Activated CD4-positive, alpha-beta T cell treated with anti-CD3 and anti-CD28 coated beads, Interleukin-2, Interleukin-6, amounts not matched to agents 100 ng/mL and 50 ng/mL, durations not matched to agents 16 hours and 8 hours (primary cell): ENCODE results near the gene MCF2L.

Experiments used
- DNase-seq: peaks from one replicate; pipeline ENCODE4 v3.0.0-alpha.2; 2020

The MCF2L gene

GRCh38 chr13:113138792-113139551 is 170.0 kb downstream of the MCF2L start:
- DNase-seq = no peak

GRCh38 chr13:113139577-113139976 is 170.6 kb downstream of the MCF2L start:
- no peak for DNase-seq

- DNase-seq = no peak
These were observed 171.9 kb downstream of the MCF2L start for GRCh38 chr13:113140677-113141600.

- DNase-seq = no peak
These were observed 172.6 kb downstream of the MCF2L start for GRCh38 chr13:113141601-113141970.

- no peak for DNase-seq
These were observed 173.9 kb downstream of the MCF2L start for GRCh38 chr13:113142876-113143275.

- DNase-seq = no peak
These were observed 174.6 kb downstream of the MCF2L start for GRCh38 chr13:113143466-113144254.

GRCh38 chr13:113144255-113144629 is 175.2 kb downstream of the MCF2L start:
- no peak for DNase-seq

- DNase-seq = peak; percentile 8
These were observed 176.5 kb downstream of the MCF2L start for GRCh38 chr13:113145496-113145895.

GRCh38 chr13:113145911-113146598 is 177.0 kb downstream of the MCF2L start:
- no peak for DNase-seq

- no peak for DNase-seq
These were observed 177.7 kb downstream of the MCF2L start for GRCh38 chr13:113146750-113147149.

GRCh38 chr13:113147206-113147605 is 178.2 kb downstream of the MCF2L start:
- no peak for DNase-seq

GRCh38 chr13:113148407-113148806 is 179.4 kb downstream of the MCF2L start:
- DNase-seq = no peak

GRCh38 chr13:113148940-113149503 is 180.0 kb downstream of the MCF2L start:
- DNase-seq = no peak
